Activated naive CD4-positive, alpha-beta T cell treated with Interleukin-2 at 50 U/mL for 16 hours (primary cell): ENCODE data around the gene RBPMS2.
"Not testable (repeated sequence)": the region's sequence is repeated elsewhere in the genome, so short reads cannot be mapped to it uniquely, and the experiment has no call there.

Source experiments
- DNase-seq: peaks from one replicate; pipeline ENCODE4 v3.0.0-alpha.2; 2020

The RBPMS2 gene

DNA sequence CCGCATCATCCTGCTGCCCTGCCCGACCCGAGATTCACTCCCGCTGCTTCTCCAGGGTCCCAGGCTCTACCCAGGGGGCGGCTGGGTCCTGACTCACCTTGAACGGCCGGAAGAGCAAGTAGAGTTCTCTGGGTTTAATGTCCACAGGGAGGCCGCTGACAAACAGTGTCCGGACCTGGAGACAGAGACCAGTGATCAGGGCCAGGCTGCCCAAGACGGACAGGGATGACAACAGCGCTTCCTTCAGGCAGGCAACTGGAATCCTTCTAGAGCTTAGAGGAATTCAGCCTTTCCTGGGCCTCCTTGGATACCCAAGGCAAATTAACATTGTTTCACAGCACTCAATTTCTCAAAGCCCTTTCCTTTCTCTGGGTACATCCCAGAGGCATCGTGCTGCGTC, 23.9 kb downstream of the RBPMS2 start:
- no peak for DNase-seq

DNA sequence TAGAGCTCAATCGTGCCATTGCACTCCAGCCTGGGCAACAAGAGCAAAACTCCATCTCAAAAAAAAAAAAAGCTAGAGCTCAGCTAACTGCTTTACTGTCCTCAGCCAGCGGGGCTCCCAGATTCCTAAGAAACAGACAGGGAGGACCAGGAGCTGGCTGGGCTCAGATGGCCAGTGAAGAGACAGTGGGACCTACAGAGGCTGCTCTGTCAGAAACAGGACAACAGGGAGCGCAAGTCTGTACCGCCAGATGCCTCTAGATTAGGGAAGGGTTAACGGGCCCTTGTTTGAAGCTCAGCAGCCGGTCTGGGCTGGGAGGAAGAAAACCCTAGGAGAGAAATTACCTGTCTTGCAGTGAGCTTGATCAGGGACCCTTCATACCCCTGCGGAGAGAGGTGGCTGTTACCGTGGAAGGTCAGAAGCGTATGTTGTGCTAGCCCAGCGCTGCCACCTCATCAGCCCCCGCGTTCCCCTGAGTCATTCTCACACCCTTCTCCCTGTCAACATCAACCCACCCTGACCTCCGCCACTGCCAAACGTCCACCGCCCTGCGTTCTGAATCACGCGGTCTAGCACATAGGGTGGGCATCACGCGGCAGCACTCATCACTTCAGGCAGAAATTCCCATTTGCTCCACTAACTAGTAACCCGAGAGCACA, 25.3 kb downstream of the RBPMS2 start:
- no peak for DNase-seq

DNA sequence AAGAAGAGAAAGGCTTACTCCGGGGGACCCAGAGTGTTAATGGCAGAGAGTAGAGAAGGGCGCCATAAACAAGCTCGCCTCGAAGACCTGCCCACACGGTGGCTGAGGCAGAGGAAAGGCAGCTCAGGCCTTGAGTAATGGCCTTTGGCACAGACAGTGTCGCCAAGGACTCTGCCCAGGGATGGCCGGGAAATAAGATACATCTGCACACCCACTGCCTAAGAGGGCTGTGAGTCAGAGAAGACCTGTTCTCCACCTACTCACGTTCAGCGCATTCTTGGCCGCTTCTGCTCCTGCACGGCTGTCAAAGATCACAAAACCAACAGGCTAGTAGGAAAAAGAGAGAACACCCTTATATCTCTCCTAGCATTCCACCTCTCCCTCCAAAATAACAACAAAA, 26.2 kb downstream of the RBPMS2 start:
- no peak for DNase-seq

DNA sequence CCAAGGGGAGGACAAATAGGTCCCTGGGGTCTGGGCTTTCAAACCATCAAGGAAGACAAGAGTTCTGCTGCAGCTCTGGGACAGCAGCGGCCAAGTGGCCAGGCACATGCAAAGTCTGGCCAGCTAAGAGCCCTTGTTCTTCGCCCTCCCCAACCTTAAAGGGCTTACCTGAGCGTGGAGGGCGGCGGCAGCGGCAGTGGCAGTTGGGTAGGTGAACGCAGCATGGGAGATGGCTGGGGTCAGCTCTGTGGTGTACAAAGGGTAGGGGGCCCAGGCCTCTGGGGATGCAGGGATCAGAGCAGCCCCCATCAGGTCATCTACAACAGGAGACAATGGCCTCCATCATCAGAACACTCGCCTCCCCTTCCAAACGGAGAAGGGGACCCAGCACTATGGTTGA, 27.1 kb downstream of the RBPMS2 start:
- no peak for DNase-seq

DNA sequence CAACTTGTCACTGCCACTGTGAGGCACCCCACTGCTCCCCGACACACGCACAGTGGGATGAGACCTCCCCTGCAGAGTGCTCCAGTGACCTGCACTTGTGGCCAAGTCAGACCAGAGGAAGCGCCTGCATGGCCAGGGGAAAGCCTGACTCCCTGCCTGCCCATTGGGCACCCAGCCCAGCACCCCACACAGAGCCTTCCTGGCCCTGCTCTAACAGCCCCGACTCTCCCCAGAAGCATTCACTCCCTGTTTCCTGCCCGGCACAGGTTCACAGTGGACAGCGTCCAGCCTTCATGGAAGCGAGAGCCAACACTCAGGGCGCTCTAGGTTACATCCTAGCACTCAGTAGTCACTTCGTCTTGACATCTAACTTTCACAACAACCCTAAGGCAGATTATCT, 27.8 kb downstream of the RBPMS2 start:
- no peak for DNase-seq

DNA sequence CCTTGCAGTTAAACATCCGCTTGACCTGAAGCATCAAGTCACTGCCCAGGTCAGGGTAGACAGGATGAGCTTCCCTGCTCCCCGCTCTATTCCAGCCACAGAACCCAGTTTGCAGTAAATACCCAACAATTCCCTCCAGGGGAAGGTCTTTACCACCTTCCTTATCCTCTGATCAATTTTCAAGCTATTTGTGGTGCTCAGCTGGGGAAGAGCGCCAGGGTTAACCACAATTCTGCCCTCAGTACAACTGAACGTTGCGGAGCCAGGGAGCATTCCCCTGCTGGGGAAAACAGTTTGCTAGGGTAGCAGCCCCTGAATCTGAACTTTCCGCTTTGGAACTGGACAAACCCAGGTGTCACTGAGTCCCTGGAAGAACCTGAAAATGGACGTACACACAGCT, 28.5 kb downstream of the RBPMS2 start:
- no peak for DNase-seq

DNA sequence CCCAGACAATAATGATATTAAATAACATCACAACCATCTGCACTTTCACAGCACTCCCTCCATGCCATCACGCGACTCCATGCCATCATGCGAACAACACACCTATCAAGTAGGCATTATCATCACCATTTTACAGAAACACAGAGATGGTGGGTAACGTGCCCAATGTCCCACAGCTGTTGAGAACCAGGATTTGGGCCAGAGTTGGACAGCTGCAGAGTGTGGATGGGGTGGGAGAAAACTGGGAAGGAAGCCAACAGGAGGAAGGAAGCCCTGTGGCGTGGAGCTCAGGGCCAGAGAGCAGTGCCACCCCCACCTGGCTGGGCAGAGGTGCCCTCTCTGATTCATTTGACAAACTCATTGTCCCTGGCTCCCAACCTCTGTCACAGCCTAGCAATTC, 29.0 kb downstream of the RBPMS2 start:
- DNase-seq, result no peak

DNA sequence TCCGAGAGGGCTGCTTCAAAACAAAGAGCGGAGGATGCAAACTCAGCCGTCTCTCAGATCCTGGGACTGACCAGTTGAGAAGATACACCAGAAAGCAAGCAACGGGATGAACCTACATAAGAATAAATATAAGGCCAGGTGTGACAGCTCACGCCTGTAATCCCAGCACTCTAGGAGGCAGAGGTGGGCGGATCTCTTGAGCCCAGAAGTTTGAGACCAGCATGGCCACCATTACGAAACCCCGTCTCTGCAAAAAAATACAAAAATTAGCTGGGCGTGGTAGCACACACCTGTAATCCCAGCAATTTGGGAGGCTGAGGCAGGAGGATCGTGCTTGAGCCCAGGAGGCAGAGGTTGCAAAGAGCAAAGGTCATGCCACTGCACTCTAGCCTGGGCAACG, 31.7 kb downstream of the RBPMS2 start:
- no peak for DNase-seq

DNA sequence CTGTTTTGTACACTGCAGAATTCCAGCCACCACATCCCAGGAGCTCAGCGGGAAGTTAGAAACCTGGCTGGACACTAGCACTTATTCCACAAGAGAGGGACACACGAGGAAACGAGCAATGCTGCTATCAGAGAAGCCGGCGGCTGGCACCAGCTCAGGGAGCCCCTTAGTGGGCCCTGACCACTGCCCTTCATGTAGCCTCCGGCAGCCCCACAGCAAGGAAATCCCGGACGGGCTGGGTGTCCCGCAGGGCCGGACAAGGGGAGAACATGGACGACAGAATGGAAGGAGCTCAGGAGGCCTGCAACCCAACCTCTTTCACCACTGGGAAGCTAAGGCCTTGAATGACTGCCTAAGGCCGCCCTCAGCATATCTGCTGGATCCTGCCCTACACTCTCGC, 32.5 kb downstream of the RBPMS2 start:
- DNase-seq, result no peak

DNA sequence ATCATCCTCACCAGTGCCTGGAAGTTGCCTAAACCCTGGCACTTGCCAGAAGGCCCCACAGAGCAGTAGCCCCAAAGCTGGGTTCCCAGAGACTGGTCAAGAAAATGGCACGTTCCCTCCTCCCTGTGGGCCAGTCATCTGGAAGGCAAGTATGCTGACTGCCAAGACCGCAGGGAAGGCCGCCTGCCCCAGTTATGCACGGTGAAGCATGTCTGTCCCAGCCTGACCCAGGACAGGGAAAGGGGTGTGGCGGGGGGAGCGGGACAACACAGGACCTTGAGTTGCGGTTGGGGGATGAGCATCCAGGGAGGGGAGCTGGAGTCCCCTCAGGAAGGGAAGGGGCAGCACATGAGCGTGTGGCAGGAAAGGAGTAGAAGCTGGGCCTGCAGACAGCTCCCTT, 33.0 kb downstream of the RBPMS2 start:
- no peak for DNase-seq

DNA sequence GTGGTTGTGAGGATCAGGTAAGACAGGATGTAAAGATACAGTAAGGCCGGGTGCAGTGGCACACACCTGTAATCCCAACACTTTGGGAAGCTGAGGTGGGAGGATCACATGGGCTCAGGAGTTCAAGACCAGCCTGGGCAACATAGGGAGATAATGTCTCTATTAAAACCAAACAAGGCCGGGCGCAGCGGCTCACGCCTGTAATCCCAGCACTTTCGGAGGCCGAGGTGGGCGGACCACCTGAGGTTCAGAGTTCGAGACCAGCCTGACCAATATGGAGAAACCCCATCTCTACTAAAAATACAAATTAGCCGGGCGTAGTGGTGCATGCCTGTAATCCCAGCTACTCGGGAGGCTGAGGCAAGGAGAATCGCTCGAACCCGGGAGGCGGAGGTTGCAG, 33.7 kb downstream of the RBPMS2 start:
- DNase-seq, result not testable (repeated sequence)

DNA sequence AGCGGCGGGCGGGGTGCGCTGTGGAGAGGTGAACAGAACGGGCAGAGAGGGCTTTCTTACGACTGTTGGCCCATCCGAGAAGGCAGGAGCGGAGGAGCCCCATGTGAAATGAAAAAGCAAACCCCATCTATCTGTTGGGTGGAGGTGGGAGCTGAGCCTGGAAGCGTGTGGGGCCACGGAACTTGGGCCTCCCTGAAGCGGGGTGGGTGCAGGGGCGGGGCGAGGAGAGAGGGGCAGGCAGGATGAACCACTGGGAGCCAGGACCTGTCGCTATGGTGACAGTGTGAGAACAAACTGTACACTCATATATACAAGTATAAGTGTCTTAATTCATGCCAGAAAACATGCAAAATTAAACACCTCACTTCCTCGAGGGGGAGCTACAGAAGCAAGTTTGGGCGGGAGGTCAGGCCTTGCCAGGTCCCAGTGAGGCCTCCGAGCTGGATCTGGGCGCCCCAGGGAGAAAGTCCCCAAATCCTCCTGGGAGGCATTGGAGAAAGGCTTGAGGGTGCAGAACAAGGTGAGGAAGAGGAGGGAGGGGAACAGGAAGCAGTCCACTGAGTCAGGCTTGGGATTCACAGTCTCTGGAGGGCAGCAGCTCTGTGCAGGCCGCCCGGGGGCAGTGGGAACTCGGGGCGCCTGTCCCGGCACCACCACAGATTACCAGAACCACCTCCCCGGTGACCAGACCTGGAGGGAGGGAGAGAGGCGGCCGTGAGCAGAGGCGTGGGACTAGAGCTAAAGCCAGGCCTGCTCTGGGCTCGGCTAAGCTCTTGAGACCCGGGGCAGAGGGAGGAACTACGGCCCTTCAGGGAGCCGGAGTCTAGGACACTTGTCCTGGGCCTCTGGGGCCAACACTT, 34.8 kb downstream of the RBPMS2 start:
- no peak for DNase-seq

DNA sequence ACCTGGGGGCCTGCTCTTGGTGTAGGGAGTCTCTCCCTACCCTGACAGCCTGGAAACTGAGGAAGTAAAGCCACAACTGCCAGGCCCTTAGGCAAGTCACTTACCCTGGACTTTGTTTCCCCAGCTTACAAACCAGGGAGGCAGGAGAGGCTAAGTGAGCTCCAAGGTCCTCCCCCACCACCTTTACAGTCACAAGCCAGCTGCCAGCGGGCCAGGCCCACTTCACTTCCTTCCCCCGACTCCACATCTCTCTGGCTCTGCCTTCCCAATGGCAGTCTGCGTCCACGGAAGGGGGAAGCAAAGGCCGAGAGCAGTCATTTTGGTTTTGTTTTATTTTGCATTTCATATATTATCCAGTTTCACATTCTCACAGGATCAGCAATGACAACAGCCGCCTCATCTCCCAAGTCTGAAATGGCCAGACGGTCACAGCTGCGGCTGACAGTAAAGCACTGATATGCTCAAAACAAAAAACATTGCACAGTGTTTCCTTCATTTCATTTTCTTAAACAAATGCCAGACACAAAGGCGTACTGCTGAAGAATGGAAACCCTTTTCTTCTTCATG, 35.7 kb downstream of the RBPMS2 start:
- DNase-seq, result no peak

DNA sequence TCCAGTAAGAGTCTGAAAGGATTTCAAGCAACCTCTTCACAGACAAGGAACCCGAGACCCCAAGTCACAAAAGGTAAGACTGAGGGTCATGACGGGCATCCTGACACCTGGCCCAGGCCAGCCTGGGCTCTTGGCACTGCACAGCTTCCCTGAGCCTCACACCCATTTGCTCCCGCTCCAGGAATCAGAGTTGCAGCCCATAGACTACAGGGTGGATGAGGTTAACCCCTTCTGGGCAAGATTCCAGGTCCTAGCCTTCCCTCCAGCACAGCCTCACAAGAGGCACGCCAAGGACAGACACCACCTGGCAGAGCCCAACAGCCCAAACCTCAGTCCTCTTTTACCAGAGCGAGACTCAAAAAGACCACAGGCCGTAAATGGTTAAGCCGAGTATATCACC, 36.2 kb downstream of the RBPMS2 start:
- DNase-seq, result no peak

DNA sequence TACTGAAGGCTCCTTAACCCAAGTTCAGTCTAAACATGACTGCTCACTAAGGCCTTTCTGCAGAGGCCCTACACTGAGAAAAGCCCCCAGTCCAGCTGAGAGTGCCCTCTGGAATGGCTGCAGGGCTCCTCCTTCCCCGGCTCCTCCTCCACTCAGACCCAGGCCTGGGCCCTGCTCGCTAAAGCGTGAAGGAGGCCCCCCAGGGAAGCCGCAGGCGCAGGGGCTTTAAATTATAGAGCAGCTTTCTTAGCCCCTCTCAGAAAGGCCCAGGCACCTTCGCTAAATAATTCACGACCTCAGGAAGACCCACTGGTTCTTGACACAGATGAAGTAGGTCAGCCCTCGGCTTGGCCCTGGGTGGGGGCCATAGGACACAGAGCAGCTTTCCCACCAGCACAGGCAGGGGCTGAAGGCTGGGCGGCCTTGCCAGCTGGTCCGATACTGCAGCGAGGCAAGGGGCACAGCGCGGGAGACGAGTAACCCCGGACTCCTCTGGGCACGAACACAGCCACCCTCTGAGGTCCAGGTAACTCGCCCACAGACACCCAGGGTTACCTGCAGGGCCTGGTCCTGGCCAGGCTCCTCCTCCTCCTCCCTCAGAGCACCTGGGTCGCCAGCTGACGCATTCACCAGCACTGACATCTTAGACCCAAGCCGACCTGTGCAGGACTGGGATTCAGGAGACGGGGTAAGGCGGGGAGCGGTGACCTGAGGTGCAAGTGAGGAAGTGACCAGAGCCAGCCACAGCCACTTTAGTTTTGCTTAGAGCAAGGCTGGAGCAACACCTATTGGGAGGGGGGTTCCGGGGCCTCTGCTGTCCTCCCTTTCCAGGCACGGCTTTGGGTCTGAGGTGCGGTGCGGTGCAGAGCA, 36.9 kb downstream of the RBPMS2 start:
- DNase-seq, result no peak

DNA sequence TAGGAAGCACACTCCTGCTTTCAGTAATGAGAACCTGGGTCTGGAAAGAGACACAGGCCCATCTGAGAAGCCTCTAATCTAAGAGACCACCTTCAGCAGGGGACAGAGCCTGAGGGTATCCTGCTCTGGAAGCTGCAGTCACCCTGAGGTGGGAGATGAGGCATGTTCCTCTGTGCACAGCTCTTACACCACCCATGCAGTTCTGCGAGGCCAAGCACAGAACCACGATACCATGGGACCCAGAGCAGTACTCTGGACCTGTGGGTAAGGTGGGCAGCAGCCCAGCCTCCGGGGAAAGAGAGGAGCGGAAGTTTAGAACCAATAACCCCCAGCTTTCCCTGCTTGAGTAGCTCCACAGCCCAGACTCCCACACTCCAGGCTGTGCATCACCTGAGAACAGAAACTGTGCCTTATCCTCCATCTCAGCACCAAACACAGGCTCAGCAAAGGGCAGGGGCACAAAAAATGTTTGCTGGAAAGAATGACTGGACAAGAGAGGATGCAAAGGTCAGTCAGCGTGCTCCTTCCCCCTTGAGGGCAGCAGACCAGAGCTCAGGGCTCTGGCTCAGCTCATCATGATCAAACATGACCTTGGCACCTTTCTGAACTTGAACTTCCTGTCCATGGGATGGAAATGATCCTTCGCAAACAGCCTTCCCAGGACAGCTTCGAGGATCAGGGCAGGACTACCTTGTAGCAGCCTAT, 43.1 kb downstream of the RBPMS2 start:
- DNase-seq, result no peak

DNA sequence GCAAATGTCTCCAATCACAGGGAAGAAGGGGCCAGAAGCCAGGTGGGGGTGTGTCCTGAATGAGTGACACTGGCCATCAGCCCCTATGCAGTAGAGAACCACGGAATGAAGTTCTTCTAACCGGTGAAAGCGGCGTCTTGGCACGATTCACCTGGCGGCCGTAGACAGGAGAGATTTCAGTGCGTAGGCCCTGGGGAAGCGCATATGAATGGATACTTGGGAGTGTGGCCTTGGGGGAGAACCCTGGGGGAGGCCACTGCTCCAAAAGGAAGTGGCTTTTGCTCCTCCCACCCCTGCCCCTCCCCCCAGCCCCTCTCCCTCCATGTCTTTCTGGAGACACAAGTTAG, 43.6 kb downstream of the RBPMS2 start:
- no peak for DNase-seq

DNA sequence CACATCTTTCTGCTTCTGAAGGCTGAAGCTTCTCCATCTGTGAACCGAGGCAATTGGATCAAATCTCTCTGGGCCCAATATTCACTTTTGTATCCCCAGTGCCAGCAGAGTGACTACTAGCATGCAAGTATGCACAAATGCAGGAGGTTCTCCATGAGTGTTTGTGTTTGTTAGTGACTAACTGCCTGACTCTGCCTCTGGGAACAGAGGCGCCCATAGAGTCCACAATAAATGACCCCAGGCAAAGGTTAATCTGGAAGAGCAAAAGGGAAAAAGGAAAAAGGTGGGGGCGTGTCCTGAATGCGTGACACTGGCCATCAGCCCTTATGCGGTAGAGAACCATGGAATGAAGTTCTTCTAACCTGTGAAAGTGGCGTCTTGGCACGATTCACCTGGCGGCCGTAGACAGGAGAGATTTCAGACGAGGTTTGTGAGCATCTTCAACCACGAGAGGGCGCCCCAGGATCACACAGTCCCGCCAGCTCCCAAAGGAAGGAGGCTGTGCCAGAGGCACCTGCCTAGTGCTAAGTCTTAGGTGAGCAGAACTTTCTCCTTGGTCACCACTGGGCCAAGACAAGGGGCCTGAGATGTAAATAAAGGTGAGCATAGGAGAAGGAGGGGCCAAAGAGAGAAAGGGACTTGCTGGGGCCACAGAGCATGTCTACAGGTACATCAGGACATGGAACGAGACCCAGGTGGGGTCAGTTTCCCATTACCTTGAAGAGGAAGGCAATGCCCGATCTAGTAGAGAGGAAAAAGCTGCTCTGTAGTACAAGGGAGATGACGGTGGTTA, 44.2 kb downstream of the RBPMS2 start:
- DNase-seq, result peak; percentile 86

DNA sequence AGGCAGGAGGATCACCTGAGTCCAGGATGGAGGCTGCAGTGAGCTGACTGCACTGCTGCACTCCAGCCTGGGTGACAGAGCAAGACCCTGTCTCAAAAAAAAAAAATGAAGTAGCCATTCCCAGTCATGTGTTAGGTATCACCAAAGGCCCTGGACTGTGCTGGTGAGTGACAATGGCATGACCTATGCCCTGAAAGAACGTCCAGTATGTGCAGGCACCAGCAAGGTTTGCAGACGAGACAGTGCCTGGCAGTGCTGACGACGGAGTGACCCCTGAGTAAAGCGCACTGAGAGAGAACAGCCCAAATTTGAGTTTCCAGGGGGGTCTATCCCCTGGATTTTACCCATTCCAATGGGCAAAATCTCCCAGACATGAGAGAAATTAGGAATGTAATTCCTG, 45.2 kb downstream of the RBPMS2 start:
- no peak for DNase-seq

DNA sequence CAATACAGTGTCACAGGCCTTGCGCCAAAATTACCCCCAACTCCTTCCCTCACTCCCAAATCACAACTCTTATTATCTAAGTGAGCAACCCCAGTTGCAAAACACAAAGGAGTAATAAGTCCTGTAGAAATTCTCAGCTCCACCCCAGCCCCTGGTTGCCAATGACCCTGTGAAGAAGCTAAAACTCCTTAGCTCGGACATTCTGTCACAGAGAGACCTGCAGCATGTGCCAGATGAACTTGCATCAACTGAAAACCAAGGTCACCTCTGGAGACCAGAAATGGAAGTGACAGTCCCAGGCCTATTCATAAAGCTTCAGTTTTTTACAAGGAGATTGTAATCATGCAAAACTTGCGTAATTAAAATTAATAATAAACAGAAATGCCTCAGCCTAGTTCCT, 55.2 kb downstream of the RBPMS2 start:
- DNase-seq, result no peak

DNA sequence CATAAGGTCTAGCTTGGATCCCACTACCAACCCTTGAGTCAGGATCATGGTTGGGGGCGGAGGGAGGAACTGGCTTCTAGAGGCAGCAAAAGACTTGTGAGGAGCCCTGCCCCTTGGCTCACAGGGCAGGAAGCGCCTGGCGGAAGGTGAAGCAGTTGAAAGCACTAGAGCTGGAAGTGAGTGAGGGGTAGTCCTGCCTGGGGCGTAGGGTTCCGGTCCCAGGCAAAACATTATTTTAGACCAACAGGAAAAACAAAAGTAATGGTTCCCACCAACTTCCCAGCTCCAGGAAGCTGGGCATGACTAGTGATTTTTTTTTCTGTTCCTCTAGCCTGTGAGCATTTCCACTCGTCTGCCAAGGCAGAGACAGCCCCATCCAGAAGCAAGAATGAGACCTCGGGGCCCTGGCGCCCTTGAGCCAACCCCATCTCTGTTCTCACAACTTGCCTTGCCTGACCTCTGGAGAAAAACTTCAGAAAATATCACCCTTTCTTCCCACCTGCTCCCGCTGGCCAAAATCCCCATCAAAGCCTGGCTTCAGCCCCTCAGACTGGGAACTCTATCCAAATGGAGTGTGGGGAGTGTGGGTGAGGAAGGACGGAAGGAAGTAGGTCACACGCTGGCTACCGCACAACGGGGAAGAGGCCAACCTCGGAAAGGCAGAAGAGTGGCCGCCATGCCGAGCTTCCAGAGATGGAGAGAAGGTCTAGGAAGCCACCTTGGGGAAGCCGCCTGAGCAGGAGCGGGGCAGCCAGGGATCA, 57.5 kb downstream of the RBPMS2 start:
- no peak for DNase-seq
